GM13977 (cell line): ENCODE measurements around the gene SYNGR3.

Source experiments
- DNase-seq: peaks from one replicate; pipeline ENCODE4 v3.0.0; 2012; ENCODE audit warnings: low spot score
- CTCF ChIP-seq: IDR thresholded peaks from 2 replicates; pipeline ENCODE4 v1.5.1; 2012; ENCODE audit warnings: mild to moderate bottlenecking, control low read depth; ENCODE audit not compliant: insufficient read depth; ENCODE audit errors: extremely low read depth, missing control alignments
- in situ Hi-C: fragments of 300-500 bp; cut with MboI; formaldehyde crosslinking; loops from one replicate; pipeline ENCODE4 v1.12.0; 2022; ENCODE audit warnings: low sequenced_read_pairs, low pct_unique_long_range_greater_than_20kb, mixed read lengths, inconsistent platforms; ENCODE audit not compliant: unreplicated experiment

The SYNGR3 gene

GRCh38 chr16:2023092-2024031, 33.6 kb downstream of the SYNGR3 start:
- TF ChIP-seq CTCF = peak; percentile 94
- in situ Hi-C loops = loop anchor here (5.0 kb wide), 1 partner anchor 119 kb away; no protein-coding TSS in a partner anchor

GRCh38 chr16:2024032-2024420, 34.3 kb downstream of the SYNGR3 start:
- in situ Hi-C loops = loop anchor here (5.0 kb wide), 1 partner anchor 118 kb away; no protein-coding TSS in a partner anchor
- no peak for TF ChIP-seq CTCF
- DNase-seq = no peak

More at GRCh38 chr16:2023092-2024031, 33.6 kb downstream of the SYNGR3 start:
- peak; percentile 100 for DNase-seq

- no peak for TF ChIP-seq CTCF
- DNase-seq = no peak
- in situ Hi-C loops = no loop called here
These were observed 35.5 kb downstream of the SYNGR3 start for GRCh38 chr16:2025251-2025650.

GRCh38 chr16:2025878-2026460, 36.2 kb downstream of the SYNGR3 start:
- in situ Hi-C loops = no loop called here
- no peak for TF ChIP-seq CTCF
- no peak for DNase-seq

GRCh38 chr16:2026461-2027023, 36.8 kb downstream of the SYNGR3 start, which contains the start of gene NHERF2:
Gene NHERF2, plus strand, starts transcription at chr16:2026902. Its CDS starts 104 bp downstream, at chr16:2027006.
- peak; percentile 71 for DNase-seq
- in situ Hi-C loops = no loop called here
- no peak for TF ChIP-seq CTCF
